OCI-LY3 (cell line): ENCODE measurements around the gene HS1BP3.

Experiments
- EZH2phosphoT487 ChIP-seq: fragments of 200-600 bp; shearing (Covaris generic); IDR thresholded peaks from 2 replicates; pipeline ENCODE4 v1.6.1; 2018; ENCODE audit warnings: antibody characterized with exemption, mixed run types, low read depth
- TF ChIP-seq, protein P1 (sequence below): fragments of 200-600, 300-600 bp; sonication (generic); IDR thresholded peaks from 2 replicates; pipeline ENCODE4 v1.5.1; 2014; ENCODE audit warnings: antibody characterized with exemption, low read length, low read depth

DNA sequence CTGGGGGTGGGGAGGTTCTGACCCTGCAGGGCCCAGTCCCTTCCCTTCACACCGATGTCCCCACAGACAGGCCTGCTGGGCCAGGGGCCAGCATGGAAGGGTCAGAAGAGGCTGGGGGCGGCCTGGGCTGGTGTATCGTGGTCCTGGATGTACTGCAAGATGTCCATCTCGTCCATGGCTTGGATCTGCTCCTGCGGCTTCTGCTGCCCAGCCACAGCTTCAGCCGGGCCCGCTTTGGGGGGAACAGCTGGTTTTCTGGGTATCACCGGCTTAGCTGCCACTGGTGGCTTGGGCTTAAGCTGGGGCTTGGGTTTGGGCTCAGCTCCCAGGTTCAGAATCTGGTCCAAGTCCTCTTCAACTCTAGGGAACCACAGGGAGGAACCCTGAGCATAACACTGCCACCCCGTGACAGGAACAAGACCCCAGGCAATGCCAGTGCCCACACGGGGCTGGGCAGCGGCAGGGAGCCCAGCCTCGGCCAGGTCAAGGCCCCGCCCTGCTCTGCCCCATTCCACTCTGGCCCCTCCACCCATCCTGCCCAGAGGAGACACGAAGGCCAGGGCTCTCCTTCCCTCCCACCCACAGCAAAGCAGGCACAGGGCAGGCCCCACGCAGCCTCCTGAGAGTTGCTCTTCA, 31.9 kb downstream of the HS1BP3 start:
- TF ChIP-seq, protein P1, sequence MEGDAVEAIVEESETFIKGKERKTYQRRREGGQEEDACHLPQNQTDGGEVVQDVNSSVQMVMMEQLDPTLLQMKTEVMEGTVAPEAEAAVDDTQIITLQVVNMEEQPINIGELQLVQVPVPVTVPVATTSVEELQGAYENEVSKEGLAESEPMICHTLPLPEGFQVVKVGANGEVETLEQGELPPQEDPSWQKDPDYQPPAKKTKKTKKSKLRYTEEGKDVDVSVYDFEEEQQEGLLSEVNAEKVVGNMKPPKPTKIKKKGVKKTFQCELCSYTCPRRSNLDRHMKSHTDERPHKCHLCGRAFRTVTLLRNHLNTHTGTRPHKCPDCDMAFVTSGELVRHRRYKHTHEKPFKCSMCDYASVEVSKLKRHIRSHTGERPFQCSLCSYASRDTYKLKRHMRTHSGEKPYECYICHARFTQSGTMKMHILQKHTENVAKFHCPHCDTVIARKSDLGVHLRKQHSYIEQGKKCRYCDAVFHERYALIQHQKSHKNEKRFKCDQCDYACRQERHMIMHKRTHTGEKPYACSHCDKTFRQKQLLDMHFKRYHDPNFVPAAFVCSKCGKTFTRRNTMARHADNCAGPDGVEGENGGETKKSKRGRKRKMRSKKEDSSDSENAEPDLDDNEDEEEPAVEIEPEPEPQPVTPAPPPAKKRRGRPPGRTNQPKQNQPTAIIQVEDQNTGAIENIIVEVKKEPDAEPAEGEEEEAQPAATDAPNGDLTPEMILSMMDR: no peak
- no peak for TF ChIP-seq EZH2phosphoT487
